Fibroblast of peridontal ligament (primary cell): ENCODE results near the gene CDH3.
"Not testable (repeated sequence)": the region's sequence is repeated elsewhere in the genome, so short reads cannot be mapped to it uniquely, and the experiment has no call there.

Experiments
- DNase-seq: peaks from one replicate; pipeline ENCODE4 v3.0.0-alpha.2; 2010; ENCODE audit errors: extremely low read depth

Gene CDH3

DNA sequence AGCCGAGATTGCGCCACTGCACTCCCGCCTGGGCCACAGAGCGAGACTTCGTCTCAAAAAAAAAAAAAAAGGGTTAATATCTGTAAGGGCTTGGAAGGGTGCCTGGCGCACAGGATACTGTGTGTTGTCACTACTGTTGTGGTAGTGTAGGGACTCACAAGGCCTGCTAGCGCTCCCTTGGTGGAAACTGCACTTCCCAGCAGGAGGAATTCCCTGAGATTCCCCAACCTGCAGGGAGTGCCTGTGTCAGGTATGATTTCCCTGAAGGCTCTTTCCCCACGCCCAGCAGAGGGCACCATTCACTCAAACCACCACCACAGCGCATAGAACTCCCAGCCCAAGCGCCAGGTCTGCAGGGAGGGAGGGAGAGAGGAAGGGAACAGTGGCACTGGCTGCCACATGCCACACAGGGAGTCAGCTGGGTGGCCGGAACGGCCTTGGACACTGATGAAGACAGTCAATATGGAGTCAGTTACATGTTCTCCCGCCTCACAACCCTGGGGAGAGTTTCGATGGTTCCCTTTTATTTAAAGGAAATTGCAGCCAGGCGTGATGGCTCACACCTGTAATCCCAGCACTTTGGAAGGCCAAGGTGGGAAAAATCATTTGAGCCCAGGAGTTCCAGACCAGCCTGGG lies 59.2 kb downstream of the CDH3 start:
- DNase-seq: peak; percentile 64

DNA sequence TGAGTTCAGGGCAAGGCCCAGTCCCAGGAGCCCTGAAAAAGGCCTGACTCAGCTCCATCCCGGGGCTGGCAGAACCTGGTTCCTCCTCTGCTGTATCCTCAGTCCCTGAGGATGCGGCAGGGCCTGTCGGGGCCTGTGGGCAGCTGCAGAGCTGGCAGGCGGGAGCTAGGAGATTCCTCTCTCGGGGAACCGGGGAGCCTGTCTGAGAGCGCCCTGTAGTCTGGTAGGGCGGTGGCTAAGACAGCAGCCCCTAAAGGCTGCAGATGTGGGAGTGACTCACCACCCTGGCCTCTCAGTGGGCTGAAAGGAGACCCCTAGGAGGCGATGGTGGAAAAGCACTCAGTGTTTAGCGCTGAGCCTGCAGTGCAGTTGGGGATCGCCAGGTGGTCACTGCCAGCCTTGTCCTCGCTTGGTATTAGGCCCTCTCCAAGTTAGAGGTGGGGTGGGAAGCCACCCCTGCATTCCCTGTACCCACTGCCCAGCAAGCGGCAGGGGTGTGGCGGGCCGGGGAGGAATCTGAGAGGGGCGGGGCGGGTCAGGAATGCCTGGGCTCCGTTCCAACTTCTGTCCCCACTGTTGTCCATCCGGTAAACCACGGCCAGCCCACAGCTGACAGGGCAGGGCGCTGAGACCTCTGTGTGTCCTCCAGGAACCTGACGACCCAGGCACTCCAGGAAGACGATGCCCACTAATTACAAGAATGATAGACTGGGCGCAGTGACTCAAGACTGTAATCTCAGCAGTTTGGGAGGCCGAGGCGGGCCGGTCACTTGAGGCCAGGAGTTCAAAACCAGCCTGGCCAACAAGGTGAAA lies 62.4 kb downstream of the CDH3 start:
- no peak for DNase-seq

DNA sequence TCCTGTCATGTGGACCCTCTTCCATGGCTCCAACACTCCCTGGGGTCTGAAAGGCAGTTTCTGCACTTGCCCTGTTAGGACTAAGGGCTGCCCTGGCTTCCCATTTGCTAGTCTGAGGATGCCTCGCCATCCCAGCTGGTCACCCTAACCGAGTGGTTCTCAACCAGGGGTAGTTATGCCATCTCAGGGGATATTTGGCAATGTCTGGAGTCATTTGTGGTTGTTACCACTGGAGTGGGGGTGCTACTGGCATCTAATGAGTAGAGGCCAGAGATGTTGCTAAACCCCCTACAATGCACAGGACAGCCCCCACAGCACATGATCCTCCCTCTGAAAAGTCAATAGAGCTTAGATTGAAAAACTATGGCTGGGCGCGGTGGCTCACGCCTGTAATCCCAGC lies 65.1 kb downstream of the CDH3 start:
- DNase-seq: no peak

DNA sequence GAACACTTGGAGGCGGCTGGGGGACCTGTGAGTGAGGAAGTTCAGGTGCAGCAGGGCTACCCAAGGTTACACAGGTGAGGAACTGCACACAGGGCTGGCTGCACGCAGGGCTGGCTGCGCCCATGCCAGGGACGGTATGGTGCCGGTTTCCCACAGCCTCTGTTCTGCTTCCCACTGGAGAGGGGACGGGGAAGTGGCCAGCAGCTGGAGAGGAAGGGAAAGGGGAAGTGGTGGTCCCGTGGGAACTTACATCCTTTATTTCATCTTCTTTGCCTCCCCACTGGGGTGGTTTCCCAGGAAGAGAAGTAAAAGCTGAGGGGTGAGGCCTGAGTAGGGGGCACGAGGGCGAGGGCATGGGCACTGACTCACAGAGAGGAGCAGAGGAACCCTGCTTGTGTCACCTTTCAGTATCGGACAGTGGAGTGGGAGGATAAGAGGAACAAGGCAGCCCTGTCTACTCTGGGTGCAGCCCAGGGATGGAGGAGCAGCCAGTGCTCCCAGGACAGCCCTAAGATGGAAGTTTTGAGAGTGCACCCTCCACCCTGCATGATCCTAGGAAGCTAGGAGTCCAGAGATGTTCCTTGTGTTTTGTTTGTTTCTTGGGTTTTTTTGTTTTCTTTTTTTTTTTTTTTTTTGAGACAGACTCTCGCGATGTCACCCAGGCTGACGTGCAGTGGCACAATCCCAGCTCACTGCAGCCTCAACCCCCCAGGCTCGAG lies 66.5 kb downstream of the CDH3 start:
- DNase-seq: no peak

DNA sequence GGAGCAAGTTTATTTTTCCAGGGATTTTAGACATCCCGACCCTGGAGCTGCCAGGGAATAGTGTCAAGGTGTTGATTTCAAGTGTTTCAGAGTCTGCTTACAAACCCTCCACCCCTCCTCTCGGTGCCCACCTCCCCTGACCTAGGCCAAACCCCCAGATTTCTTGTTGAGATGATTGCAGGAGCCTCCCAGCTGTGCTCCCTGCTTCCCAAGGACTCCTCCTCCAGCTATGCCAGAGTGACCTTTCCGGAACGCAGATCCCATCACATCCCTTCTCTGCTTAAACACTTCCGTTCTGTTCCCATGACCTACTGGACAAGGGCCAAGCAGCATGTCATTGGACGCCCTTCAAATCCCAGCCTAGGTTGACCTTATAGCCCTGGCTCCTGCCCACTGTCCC lies 68.3 kb downstream of the CDH3 start:
- DNase-seq: no peak

DNA sequence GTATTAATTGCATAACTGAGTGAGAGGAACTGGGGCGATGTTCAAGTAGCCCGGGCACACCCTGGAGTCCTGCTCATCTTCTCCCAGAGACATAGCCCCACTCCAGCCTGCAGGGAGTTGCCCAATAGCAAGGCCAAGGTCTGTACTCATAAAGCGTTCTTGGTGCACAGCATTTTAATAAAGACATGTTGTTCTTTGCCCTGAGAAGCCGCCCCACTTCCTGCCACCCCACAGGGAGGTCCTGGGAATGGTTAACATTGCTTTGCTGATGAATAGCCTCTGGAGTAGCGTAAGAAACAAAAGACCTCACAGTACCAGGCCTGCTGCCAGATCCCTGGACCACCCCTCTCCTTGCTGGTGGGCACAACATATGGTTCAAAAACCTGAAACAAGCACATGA lies 70.4 kb downstream of the CDH3 start:
- DNase-seq: no peak

DNA sequence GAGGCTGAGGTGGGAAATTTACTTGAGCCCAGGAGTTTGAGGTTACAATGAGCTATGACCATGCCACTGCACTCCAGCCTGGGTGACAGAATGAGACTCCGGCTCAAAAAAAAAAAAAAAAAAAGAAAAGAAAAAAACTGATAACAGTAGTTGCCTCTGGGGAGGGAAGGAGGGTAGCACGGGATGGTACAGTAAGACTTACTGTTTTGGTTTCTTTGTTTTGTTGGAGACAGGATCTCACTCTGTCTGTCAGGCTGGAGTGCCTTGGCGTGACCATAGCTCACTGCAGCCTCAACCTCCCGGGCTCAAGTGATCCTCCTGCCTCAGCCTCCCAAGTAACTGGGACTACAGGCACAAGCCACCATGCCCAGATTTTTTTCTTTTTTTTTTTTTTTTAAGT lies 71.4 kb downstream of the CDH3 start:
- not testable (repeated sequence) for DNase-seq

DNA sequence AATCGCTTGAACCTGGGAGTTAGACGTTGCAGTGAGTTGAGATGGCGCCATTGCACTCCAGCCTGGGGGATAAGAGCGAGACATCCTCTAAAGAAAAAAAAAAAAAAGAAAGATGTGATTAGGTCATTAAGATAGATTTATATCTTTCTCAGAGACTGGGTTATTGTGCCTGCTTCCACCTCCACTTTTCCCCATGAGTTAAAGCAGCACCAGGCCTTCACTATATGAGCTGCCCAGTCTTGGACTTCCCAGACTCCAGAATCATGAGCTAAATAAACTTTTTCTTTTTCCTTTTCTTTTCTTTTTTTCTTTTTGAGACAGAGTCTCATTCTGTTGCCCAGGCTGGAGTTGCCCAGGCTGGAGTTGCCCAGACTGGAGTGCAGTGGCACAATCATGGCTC lies 72.6 kb downstream of the CDH3 start:
- no peak for DNase-seq

DNA sequence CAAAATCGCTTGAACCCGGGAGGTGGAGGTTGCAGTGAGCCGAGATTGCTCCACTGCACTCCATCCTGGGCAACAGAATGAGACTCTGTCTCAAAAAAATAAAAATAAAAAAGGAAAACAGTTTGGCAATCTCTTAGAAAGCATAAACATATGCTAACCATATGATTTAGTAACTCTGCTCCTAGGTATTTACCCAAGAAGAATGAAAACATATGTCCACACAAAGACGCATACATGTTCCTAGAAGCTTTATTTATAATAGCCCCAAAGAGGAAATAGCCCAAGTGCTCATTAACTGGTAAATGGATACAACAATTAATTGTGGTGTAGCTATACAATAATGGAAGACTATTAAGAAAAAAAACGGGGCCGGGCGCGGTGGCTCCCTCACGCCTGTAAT lies 73.5 kb downstream of the CDH3 start:
- peak; percentile 12 for DNase-seq

DNA sequence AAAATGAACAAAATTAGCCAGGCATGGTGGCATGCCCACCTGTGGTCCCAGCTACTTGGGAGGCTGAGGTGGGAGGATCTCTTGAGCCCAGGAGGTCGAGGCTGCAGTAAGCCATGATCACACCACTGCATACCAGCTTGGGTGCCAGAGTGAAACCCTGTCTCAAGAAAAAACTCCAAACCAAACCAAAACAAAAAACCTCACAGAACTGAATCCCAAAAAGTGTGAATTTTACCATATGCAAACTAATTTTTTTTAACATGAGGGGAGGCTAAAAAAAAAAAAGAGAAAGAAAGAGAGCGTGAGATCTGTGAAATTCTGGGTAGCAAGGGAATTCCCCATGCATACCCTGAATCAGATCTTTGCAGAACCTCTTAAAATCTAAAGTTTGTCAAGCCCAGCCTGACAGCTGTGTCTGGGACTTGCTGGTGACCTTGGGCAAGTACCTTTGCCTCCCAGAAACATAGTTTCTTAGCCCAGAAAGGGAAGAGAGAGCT lies 74.9 kb downstream of the CDH3 start:
- DNase-seq: no peak

DNA sequence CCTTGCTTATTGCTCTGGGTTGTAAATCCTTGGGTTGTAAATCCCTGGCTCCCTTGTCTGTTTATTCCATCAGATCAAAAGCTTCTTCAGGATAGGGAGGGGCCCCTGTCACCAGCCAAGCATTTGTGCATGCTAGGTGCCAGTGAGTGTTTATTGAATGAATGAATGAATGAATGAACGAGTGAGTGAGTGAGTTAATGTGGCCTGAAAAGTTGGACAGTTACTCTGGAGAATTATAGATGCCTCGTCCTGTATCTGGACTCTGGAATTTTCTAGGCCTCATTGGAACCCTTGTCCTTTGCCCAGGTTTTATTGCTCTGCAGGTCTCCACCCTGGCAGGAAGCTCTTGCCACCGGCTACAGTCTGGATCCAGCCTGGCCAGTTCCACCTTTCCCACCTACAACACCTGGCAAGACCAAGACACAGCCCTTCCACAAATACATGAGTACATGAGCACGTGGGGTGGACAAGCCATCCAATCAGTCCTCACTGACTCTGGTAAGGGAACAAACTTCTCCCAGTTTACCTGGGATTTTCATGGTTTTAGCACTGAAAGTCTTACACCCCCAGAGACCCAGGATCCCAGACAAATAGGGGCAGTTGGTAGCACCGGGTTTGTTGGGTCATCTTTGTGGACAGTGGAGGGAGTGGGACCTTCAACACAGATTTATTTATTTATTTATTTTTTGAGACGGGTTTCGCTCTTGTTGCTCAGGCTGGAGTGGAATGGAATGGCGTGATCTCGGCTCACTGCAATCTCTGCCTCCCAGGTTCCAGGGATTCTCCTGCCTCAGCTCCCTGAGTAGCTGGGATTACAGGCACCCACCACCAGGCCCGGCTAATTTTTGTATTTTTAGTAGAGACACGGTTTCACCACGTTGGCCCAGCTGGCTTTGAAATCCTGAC lies 77.3 kb downstream of the CDH3 start:
- no peak for DNase-seq

DNA sequence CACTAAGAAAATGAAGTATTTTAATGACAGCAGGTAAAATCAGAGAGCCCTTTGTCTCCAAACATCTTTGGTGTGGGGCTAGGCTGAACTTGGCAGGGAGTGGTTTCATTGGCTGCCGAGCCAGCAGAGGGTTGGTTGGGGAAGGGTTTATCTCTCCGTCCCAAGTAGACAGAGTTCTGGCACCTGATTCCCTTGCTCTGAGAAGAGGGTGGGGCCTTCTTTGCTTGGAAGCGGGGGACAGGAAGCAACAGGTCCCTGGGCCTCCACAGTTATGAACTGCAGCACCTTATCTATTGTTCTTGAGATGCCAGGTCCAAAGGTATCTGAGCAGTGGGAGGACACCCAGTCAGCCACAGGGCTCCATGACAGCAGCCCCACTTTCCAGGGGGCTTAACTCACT lies 79.7 kb downstream of the CDH3 start:
- DNase-seq: no peak

DNA sequence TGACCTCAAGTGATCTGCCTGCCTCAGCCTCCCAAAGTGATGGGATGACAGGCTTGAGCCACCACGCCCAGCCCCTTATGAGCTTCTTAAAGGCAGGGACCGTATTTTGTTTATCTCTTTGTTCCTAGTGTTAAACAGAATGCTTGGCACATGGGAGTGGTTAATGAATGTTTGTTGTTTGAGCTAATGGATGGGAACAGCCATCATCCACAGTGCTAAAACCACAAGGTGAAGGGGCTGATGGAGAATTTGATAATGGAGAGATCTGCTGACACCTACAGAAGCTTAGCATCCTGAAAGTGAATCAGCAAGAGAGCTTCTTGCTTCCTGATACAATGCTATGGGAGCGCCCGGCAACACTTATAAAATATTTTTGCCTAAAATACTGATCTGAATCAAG lies 83.4 kb downstream of the CDH3 start:
- no peak for DNase-seq

DNA sequence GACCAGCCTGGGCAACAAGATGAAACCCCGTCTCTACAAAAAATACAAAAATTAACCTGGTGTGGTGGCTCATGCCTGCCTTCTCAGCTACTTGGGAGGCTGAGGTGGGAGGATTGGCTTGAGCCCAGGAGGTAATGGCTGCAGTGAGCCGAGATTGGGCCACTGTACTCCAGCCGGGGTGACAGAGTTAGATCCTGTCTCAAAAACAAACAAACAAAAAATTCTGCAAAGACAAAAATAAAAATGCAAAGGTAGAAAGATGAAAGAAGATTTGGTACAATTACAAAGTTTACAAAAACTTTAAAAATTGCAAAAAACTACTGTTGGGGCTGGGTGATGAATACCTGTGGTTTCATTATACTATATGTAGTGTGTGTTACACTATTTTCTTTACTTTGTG lies 86.5 kb downstream of the CDH3 start:
- DNase-seq: no peak

DNA sequence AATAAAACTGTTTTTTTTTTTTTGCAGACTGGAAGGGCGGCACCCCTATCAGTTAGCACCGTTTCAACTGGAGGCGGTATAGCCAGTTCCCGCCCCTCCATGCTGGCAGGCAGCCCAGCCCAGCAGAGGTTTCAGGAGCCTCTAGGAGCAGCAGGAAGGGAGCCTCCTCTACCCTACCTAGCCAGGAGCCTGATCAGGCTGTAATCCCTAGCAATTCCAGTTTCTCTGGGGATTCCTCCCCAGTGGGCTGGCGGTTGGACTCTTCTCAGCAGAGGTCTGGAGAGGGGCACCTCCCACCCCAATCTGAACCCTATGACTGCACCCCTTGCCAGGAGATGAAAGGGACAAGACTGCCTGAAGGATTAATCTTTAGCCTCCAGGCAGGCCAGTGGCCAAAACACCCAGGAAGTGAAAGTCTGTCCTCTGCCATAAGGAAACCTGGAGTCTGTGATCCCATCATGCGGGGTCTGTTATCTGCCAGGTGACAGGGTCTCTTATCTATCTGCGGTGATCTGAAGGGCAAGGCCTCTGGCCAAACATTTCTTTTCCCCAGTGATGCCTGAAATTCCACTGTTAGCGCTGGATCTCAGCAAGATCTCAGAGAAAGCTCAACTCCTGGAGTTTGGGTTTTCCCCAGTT lies 87.1 kb downstream of the CDH3 start:
- DNase-seq: no peak

DNA sequence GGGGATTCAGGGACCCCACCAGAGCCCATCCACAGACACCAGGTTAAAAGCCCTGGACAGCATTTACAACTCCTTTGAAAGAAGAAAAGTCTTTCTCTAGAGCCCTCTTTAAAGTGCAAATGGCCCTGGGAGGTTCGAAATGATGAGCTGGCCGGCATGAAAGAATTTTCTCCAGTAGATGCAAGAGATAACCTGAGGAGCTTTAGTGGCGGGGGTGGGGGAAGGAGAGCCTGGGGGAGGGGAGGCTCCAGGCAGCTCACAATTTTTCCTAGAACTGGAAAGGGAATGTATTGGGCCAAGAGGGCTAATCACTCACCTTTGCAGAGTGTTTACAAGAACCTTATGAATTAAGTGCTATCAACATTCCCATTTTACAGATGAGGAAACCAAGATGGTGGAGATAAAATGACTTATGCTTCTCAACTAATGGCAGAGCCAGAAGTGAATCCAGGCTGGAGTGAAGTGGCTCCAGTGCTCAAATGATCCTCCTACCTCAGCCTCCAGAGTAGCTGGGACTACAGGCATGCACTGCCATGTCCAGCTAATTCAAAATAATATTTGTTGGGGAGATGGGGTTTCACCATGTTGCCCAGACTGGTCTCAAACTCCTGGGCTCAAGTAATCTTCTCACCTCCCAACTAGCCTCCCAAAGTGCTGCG lies 87.8 kb downstream of the CDH3 start:
- no peak for DNase-seq

DNA sequence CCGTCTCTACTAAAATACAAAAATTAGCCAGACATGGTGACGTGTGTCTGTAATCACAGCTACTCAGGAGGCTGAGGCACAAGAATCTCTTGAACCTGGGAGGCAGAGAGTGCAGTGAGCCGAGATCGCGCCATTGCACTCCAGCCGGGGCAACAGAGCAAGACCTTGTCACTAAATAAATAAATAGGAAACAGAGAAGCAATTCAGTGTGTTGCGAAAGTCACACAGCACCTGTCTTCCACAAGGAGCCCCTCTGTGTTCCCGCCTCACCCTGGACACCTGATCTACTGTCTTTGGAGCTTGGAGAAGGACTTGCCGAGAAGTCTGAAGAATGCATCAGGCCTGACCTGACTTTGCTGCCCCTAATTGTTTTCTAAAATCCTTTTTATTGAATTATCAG lies 88.5 kb downstream of the CDH3 start:
- DNase-seq: no peak

DNA sequence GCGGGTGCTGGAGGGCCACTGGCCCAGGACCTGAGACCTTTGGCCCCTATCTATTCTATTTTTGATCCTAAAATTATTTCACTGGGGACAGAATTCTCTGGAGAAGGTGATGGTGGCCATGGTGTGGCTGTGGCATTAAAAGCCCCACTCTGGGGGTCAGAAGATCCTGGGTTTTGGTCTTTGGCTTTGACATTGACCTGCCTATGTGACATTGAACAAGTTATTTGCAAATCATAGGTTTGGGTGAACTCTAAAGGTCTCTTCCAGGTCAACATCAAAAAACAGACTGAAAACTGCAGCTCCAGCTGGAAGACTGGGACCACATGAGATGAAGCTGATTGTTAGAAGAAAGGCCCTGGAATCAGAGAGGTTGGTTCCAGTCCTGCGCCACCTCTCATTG lies 89.7 kb downstream of the CDH3 start:
- DNase-seq: no peak

DNA sequence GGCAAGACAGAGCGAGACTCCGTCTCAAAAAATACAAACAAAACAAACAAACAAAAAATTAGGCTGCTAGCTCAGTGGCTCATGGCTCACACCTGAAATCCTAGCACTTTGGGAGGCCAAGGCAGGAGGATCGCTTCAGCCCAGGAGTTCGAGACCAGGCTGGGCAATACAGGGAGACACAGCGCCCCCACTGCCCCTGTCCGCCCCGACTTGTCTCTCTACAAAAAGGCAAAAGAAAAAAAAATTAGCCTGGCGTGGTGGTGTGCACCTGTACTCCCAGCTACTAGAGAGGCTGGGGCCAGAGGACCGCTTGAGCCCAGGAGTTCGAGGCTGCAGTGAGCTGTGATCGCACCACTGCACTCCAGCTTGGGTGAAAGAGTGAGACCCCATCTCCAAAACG lies 91.5 kb downstream of the CDH3 start:
- no peak for DNase-seq

DNA sequence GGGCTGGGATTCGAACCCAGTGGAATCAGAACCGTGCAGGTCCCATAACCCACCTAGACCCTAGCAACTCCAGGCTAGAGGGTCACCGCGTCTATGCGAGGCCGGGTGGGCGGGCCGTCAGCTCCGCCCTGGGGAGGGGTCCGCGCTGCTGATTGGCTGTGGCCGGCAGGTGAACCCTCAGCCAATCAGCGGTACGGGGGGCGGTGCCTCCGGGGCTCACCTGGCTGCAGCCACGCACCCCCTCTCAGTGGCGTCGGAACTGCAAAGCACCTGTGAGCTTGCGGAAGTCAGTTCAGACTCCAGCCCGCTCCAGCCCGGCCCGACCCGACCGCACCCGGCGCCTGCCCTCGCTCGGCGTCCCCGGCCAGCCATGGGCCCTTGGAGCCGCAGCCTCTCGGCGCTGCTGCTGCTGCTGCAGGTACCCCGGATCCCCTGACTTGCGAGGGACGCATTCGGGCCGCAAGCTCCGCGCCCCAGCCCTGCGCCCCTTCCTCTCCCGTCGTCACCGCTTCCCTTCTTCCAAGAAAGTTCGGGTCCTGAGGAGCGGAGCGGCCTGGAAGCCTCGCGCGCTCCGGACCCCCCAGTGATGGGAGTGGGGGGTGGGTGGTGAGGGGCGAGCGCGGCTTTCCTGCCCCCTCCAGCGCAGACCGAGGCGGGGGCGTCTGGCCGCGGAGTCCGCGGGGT lies 92.1 kb downstream of the CDH3 start, which contains the start of gene CDH1:
TSS of gene CDH1 (plus strand) at position 247 of the 684 bp plus-strand sequence. CDS start at position 371, 124 bp downstream.
- no peak for DNase-seq
